Esophagus muscularis mucosa (tissue), 4 donors: Measurements from ENCODE around the gene NDUFAF2.

Experiments used
- EP300 ChIP-seq: sonication (generic); formaldehyde crosslinking; IDR thresholded peaks from one replicate; pipeline ENCODE4 v1.6.1; 2017; ENCODE audit warnings: antibody characterized with exemption
- POLR2A ChIP-seq: fragments of 450-650 bp; IDR thresholded peaks from one replicate; pipeline ENCODE4 v1.6.1; 2017; ENCODE audit warnings: antibody characterized with exemption, moderate library complexity, mild to moderate bottlenecking, low read depth
- TF ChIP-seq, protein P1 (sequence below), 3 experiments: fragments of 200-600 bp in 2 of 3; fragments of 450-650 bp in 1 of 3; sonication (generic) in 2 of 3; IDR thresholded peaks; one replicate each; pipeline ENCODE4 v1.5.1; 2017 to 2019; ENCODE audit warnings: antibody characterized with exemption in 3 of 3, mild to moderate bottlenecking in 2 of 3, moderate library complexity in 1 of 3

DNA sequence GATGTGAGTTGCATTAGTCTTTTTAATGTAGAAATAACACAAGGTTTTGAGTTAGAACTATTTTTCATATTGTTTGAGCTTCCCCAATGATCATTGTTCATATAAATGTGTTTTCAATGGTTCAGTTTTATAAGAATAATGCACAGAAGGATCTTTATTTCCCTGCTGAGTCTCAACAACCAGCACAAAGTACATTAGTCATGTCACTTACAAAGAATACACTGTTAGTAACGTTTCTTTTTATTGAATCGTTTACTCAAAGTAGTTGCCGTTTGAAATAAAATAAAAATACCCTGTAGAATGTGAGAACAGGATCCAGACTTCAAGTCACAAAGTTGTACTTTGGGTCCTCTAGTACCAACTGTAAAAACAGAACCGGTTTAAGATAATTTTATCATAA lies 41.6 kb upstream of the NDUFAF2 start:
- TF ChIP-seq, protein P1, sequence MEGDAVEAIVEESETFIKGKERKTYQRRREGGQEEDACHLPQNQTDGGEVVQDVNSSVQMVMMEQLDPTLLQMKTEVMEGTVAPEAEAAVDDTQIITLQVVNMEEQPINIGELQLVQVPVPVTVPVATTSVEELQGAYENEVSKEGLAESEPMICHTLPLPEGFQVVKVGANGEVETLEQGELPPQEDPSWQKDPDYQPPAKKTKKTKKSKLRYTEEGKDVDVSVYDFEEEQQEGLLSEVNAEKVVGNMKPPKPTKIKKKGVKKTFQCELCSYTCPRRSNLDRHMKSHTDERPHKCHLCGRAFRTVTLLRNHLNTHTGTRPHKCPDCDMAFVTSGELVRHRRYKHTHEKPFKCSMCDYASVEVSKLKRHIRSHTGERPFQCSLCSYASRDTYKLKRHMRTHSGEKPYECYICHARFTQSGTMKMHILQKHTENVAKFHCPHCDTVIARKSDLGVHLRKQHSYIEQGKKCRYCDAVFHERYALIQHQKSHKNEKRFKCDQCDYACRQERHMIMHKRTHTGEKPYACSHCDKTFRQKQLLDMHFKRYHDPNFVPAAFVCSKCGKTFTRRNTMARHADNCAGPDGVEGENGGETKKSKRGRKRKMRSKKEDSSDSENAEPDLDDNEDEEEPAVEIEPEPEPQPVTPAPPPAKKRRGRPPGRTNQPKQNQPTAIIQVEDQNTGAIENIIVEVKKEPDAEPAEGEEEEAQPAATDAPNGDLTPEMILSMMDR (IDR thresholded peaks at IDR 0.05), result no peak
- TF ChIP-seq EP300, result no peak
- TF ChIP-seq POLR2A, result no peak
